K562 (cell line): ENCODE measurements around the gene EBI3. TPM values are rescaled to one million over a fixed set of nuclear protein-coding genes. Genes with fewer than 3 reads are reported as not detected.
A peak's percentile ranks its signal among the peaks of the same experiment; 100 is the strongest.

ENCODE experiments used
- ARHGAP35 ChIP-seq: fragments of 450-650 bp; IDR thresholded peaks from 2 replicates; pipeline ENCODE4 v1.6.1; 2018; ENCODE audit not compliant: partially characterized antibody
- ARID2 ChIP-seq: fragments of 450-650 bp; IDR thresholded peaks from 2 replicates; pipeline ENCODE4 v1.6.1; 2017; ENCODE audit warnings: antibody characterized with exemption, mild to moderate bottlenecking
- ARID3B ChIP-seq: fragments of 250-450 bp; sonication (Bioruptor Pico); IDR thresholded peaks from 2 replicates; pipeline ENCODE4 v1.4.0; 2020; ENCODE audit warnings: borderline replicate concordance
- ATF1 ChIP-seq, 2 experiments: fragments of 450-650 bp in 1 of 2; IDR thresholded peaks; 2 replicates each; pipeline ENCODE4 v1.6.1; 2016; ENCODE audit warnings: missing compliant biosample characterization in 1 of 2, missing genetic modification characterization in 1 of 2
- ATF2 ChIP-seq: sonication (generic); formaldehyde crosslinking; IDR thresholded peaks from 2 replicates; pipeline ENCODE4 v1.8.1; 2022; ENCODE audit warnings: missing genetic modification reagents
- CBFB ChIP-seq: sonication (generic); formaldehyde crosslinking; IDR thresholded peaks from 2 replicates; pipeline ENCODE4 v1.4.0; 2020; ENCODE audit warnings: mild to moderate bottlenecking, missing genetic modification reagents
- DPF2 ChIP-seq: fragments of 450-650 bp; IDR thresholded peaks from 2 replicates; pipeline ENCODE4 v1.6.1; 2016
- ETV5 ChIP-seq: sonication (generic); formaldehyde crosslinking; IDR thresholded peaks from 2 replicates; pipeline ENCODE4 v1.4.0; 2020; ENCODE audit warnings: low read depth, mild to moderate bottlenecking, missing genetic modification reagents
- HSF4 ChIP-seq: fragments of 250-450 bp; sonication (Bioruptor Pico); IDR thresholded peaks from 2 replicates; pipeline ENCODE4 v2.1.2; 2022; ENCODE audit warnings: mild to moderate bottlenecking, moderate library complexity, borderline replicate concordance
- KLF1 ChIP-seq: fragments of 450-650 bp; IDR thresholded peaks from 2 replicates; pipeline ENCODE4 v1.6.1; 2016; ENCODE audit warnings: missing genetic modification characterization, missing compliant biosample characterization
- MECOM ChIP-seq: fragments of 250-450 bp; sonication (Bioruptor Pico); IDR thresholded peaks from 2 replicates; pipeline ENCODE4 v1.8.0; 2022; ENCODE audit warnings: inconsistent platforms
- NFIC ChIP-seq: fragments of 450-650 bp; IDR thresholded peaks from 2 replicates; pipeline ENCODE4 v1.6.1; 2017; ENCODE audit warnings: mild to moderate bottlenecking, inconsistent platforms
- PREB ChIP-seq: sonication (generic); formaldehyde crosslinking; IDR thresholded peaks from 2 replicates; pipeline ENCODE4 v1.8.1; 2023; ENCODE audit warnings: mild to moderate bottlenecking, missing genetic modification reagents
- PYGO2 ChIP-seq: fragments of 450-650 bp; IDR thresholded peaks from 2 replicates; pipeline ENCODE4 v1.6.1; 2016; ENCODE audit warnings: mild to moderate bottlenecking, missing genetic modification characterization, moderate library complexity, missing compliant biosample characterization
- SRSF3 ChIP-seq: fragments of 200-400 bp; formaldehyde crosslinking; IDR thresholded peaks from 2 replicates; pipeline ENCODE4 v1.6.1; 2016; ENCODE audit warnings: mild to moderate bottlenecking, low read length, moderate library complexity; ENCODE audit not compliant: insufficient read depth
- TAF15 ChIP-seq: fragments of 200-400 bp; formaldehyde crosslinking; IDR thresholded peaks from 2 replicates; pipeline ENCODE4 v1.6.1; 2017; ENCODE audit warnings: mild to moderate bottlenecking, low read depth, low read length, moderate library complexity
- TAF7 ChIP-seq: fragments of 450-650 bp; IDR thresholded peaks from 2 replicates; pipeline ENCODE4 v1.6.1; 2016; ENCODE audit warnings: missing genetic modification characterization, missing compliant biosample characterization
- TCF3 ChIP-seq: sonication (generic); formaldehyde crosslinking; IDR thresholded peaks from 2 replicates; pipeline ENCODE4 v1.4.0; 2020; ENCODE audit warnings: mild to moderate bottlenecking, missing genetic modification reagents
- ZNF324 ChIP-seq: fragments of 250-450 bp; sonication (Bioruptor Pico); IDR thresholded peaks from 2 replicates; pipeline ENCODE4 v1.4.0; 2020; ENCODE audit warnings: mild to moderate bottlenecking
- ZNF445 ChIP-seq: fragments of 250-450 bp; sonication (Bioruptor Pico); IDR thresholded peaks from 2 replicates; pipeline ENCODE4 v1.4.0; 2020; ENCODE audit warnings: low read depth, mild to moderate bottlenecking, moderate library complexity
- ZNF707 ChIP-seq: fragments of 250-450 bp; sonication (Bioruptor Pico); conservative IDR thresholded peaks from 2 replicates; pipeline ENCODE4 v1.8.0; 2022; ENCODE audit warnings: inconsistent platforms, mild to moderate bottlenecking, moderate library complexity
- polyA plus RNA-seq, 8 experiments: library from polyadenylated mRNA; depleted of rRNA in 4 of 8; stranded (reverse) in 5 of 8; unstranded in 3 of 8; fragments of >200 nt; fragmentation: Nextera tagmentation in 2 of 8; fragmentation: Illumina TruSeq in 1 of 8; extraction: Ambion mirVana in 2 of 8; extraction: Trizol in 1 of 8; gene quantifications; 2 replicates each; pipeline versions ENCODE4 v1.2.1 to v1.2.3, GENCODE V29; 2011 to 2014; ENCODE audit warnings: inconsistent platforms in 1 of 8, missing spikeins in 1 of 8
- total RNA-seq, 7 experiments: library from RNA; depleted of rRNA in 6 of 7; stranded (reverse); fragments of >200 nt in 6 of 7; fragmentation: Illumina TruSeq in 2 of 7; extraction: Trizol in 2 of 7; gene quantifications; 2 replicates each; pipeline versions ENCODE4 v1.2.1 to v1.2.3, GENCODE V29; 2011 to 2021; ENCODE audit warnings: low replicate concordance in 1 of 7
- TF ChIP-seq, protein P1 (sequence below): fragments of 450-650 bp; formaldehyde crosslinking; IDR thresholded peaks from 2 replicates; pipeline ENCODE4 v1.4.0; 2022; ENCODE audit warnings: mild to moderate bottlenecking, moderate library complexity
- TF ChIP-seq, protein P2 (sequence below): fragments of 450-650 bp; IDR thresholded peaks from one replicate; pipeline ENCODE4 v1.6.1; 2018; ENCODE audit warnings: mild to moderate bottlenecking, moderate library complexity; ENCODE audit not compliant: partially characterized antibody

Gene EBI3
- total and polyA plus RNA-seq, 9 of the 15 experiments (the other 6 are each of a cell fraction or from before 2014, with no cell fraction given): 0.08 to 0.35 (median 0.22) TPM; not detected in 6

- TF ChIP-seq ARID3B (CRISPR knock-in tag) (no peak), ZNF324 (CRISPR knock-in tag) (0 out of 2 replicates have a peak, but pooled peaks have one; percentile 26), ATF1 (CRISPR knock-in tag; IDR thresholded peaks at IDR 0.05) (no peak; the same call in 1 of the 2 replicates), ATF1 (tag; IDR thresholded peaks at IDR 0.05) (peak; percentile 99), TAF7 (peak; percentile 85), NFIC (peak; percentile 61), TCF3 (CRISPR knock-in tag) (no peak), KLF1 (tag) (no peak; the same call in 1 of the 2 replicates), ZNF445 (CRISPR knock-in tag) (no peak), DPF2 (0 out of 2 replicates have a peak, but pooled peaks have one; percentile 42), CBFB (no peak), PREB (CRISPR knock-in tag) (no peak), PYGO2 (tag) (no peak), ETV5 (CRISPR knock-in tag) (no peak; the same call in 1 of the 2 replicates), ARID2 (no peak), ZNF707 (no peak), TAF15 (no peak), ATF2 (CRISPR knock-in tag) (no peak), ARHGAP35 (no peak), MECOM (no peak), HSF4 (CRISPR knock-in tag) (no peak), SRSF3 (no peak)
- TF ChIP-seq, protein P1, sequence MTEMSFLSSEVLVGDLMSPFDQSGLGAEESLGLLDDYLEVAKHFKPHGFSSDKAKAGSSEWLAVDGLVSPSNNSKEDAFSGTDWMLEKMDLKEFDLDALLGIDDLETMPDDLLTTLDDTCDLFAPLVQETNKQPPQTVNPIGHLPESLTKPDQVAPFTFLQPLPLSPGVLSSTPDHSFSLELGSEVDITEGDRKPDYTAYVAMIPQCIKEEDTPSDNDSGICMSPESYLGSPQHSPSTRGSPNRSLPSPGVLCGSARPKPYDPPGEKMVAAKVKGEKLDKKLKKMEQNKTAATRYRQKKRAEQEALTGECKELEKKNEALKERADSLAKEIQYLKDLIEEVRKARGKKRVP (CRISPR knock-in tag): no peak
- TF ChIP-seq, protein P2, sequence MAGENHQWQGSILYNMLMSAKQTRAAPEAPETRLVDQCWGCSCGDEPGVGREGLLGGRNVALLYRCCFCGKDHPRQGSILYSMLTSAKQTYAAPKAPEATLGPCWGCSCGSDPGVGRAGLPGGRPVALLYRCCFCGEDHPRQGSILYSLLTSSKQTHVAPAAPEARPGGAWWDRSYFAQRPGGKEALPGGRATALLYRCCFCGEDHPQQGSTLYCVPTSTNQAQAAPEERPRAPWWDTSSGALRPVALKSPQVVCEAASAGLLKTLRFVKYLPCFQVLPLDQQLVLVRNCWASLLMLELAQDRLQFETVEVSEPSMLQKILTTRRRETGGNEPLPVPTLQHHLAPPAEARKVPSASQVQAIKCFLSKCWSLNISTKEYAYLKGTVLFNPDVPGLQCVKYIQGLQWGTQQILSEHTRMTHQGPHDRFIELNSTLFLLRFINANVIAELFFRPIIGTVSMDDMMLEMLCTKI: no peak
Observed at GRCh38 chr19:4246767-4247593, 17.7 kb downstream of the EBI3 start, which contains the start of gene YJU2 (continued).
